Measurements from ENCODE around the gene BRSK1. TPM values are rescaled to one million over a fixed set of nuclear protein-coding genes. Genes with fewer than 3 reads are reported as not detected.

BRSK1 gene
- total and polyA plus RNA-seq, 2 of the 8 experiments (the other 6 are each of a cell fraction or from before 2014, with no cell fraction given) = 27.6 to 32.7 TPM

DNA sequence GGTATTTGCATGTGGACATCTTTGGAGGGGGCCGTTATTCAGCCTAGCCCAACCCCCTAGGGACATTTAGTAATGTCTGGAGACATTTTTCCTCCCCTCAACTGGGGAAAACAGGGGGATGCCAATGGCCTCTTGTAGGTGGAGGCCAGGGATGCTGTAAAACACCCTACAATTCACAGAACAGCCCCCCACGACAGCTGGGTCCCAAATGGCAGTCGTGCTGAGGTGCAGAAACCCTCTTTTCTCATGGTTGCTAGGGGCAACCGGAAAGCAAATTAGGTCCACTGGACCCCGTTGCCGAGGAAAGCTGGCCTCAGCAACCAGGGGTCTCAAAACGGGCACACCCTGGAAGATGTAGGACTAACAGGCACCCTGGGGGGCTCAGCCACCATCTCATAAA is 26.7 kb downstream of the BRSK1 start:
- Histone ChIP-seq H3K4ac (replicated peaks; ENCODE audit: insufficient read length, low read depth, low read length) (no peak overlapping the region), H3K9ac (replicated peaks in 1 of 4; ENCODE audit: extremely low read depth in 1 of 4, low read depth in 3 of 4, low read length in 3 of 4) (no peak overlapping the region), H3K27ac (ENCODE audit: low read depth, low read length) (no peak overlapping the region), H3K18ac (ENCODE audit: extremely low read depth, low read length) (no peak overlapping the region), H2AFZ (ENCODE audit: low read length) (no peak overlapping the region), H2BK15ac (ENCODE audit: low read length) (no peak overlapping the region), H3K27me3 (replicated peaks in 1 of 4; ENCODE audit: control insufficient read depth in 3 of 4, extremely low read depth in 1 of 4, insufficient read depth in 3 of 4, low read length in 3 of 4) (no peaks in the 10 kb centered on the region), H4K8ac (ENCODE audit: extremely low read depth, insufficient read depth, low read length) (no peak overlapping the region), H2AK5ac (ENCODE audit: low read depth, low read length) (no peak overlapping the region), H3K4me3 (ENCODE audit: extremely low read depth in 1 of 4, insufficient read depth in 2 of 4, low read depth in 3 of 4, low read length in 4 of 4) (no peak overlapping the region), H2BK5ac (ENCODE audit: low read depth, low read length) (no peak overlapping the region), H4K91ac (replicated peaks; ENCODE audit: insufficient read length, low read length) (no peak overlapping the region), H2BK120ac (replicated peaks; ENCODE audit: low read depth, low read length) (no peak overlapping the region), H4K5ac (ENCODE audit: insufficient read length, low read depth, low read length) (no peak overlapping the region), H4K20me1 (replicated peaks in 1 of 2; ENCODE audit: control insufficient read depth in 1 of 2, insufficient read depth in 2 of 2, low read length in 2 of 2) (peaks cover 0 to 3% of the 10 kb centered on the region in 2 experiments), H2BK12ac (ENCODE audit: low read depth, low read length) (no peak overlapping the region), H3K36me3 (ENCODE audit: control insufficient read depth in 2 of 4, insufficient read depth in 4 of 4, low read length in 3 of 4) (peaks cover 14 to 34% (median 30%) of the 10 kb centered on the region in 4 experiments), H3K79me2 (ENCODE audit: control insufficient read depth in 1 of 2, insufficient read depth in 2 of 2, low read length in 2 of 2) (no peaks in the 10 kb centered on the region), H3K79me1 (ENCODE audit: low read depth, low read length) (no peaks in the 10 kb centered on the region), H3K56ac (replicated peaks; ENCODE audit: insufficient read length, low read depth, low read length) (no peak overlapping the region), H3K9me3 (ENCODE audit: insufficient read depth in 2 of 2, low read depth in 1 of 2, low read length in 1 of 2) (no peaks in the 10 kb centered on the region), H3K4me2 (ENCODE audit: insufficient read depth in 1 of 2, low read depth in 2 of 2, low read length in 2 of 2) (no peak overlapping the region), H3K4me1 (replicated peaks in 1 of 4; ENCODE audit: control insufficient read depth in 3 of 4, insufficient read depth in 4 of 4, low read length in 3 of 4) (no peaks in the 10 kb centered on the region), H3K14ac (ENCODE audit: insufficient read length) (no peak overlapping the region), H2BK20ac (ENCODE audit: low read length) (no peak overlapping the region), H3K23me2 (ENCODE audit: low read depth, low read length) (no peaks in the 10 kb centered on the region), H3K23ac (ENCODE audit: insufficient read length) (no peak overlapping the region)
- FAIRE-seq (no peak), DNase-seq (ENCODE audit: low read depth in 1 of 2, low spot score in 2 of 2) (no peak)
- ChIA-PET CTCF (ENCODE audit: partially characterized antibody) (interaction anchor here (0.6 to 5.1 kb wide), 3 partner anchors 9 to 178 kb away, joined by 3 to 33 read pairs (median 11); no protein-coding TSS in a partner anchor), POLR2A (ENCODE audit: partially characterized antibody) (interaction anchor here (1.0 to 4.4 kb wide), 4 partner anchors 9 to 157 kb away, joined by 3 to 32 read pairs (median 3); no protein-coding TSS in a partner anchor)
- WGBS, 2 experiments (ENCODE audit: extremely low coverage in 1 of 2, insufficient coverage in 1 of 2, insufficient read length in 1 of 2, insufficient replicate concordance in 2 of 2, low coverage in 1 of 2, low lambda C conversion rate in 2 of 2, missing lambda C conversion rate in 1 of 2) = 92% methylated on average over 7 of the region's 7 CpGs; no CpG with 5 or more reads in 1 of the 2 experiments
- TF ChIP-seq, protein P1, sequence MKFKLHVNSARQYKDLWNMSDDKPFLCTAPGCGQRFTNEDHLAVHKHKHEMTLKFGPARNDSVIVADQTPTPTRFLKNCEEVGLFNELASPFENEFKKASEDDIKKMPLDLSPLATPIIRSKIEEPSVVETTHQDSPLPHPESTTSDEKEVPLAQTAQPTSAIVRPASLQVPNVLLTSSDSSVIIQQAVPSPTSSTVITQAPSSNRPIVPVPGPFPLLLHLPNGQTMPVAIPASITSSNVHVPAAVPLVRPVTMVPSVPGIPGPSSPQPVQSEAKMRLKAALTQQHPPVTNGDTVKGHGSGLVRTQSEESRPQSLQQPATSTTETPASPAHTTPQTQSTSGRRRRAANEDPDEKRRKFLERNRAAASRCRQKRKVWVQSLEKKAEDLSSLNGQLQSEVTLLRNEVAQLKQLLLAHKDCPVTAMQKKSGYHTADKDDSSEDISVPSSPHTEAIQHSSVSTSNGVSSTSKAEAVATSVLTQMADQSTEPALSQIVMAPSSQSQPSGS (IDR thresholded peaks at IDR 0.05; ENCODE audit: low read length) = no peak
- TF ChIP-seq RBBP5 (IDR thresholded peaks at IDR 0.05; ENCODE audit: borderline replicate concordance, low read depth, low read length) (no peak), MAFK (IDR thresholded peaks at IDR 0.05; ENCODE audit: low read depth, low read length) (no peak), GABPA (IDR thresholded peaks at IDR 0.05; ENCODE audit: borderline replicate concordance, insufficient read depth, low read length) (no peak), CHD1 (IDR thresholded peaks at IDR 0.05; ENCODE audit: low read depth, low read length) (no peak), CHD2 (IDR thresholded peaks at IDR 0.05; ENCODE audit: low read length) (no peak), CBX8 (IDR thresholded peaks at IDR 0.05; ENCODE audit: borderline replicate concordance, low read depth, low read length) (no peak), KDM1A (IDR thresholded peaks at IDR 0.05; ENCODE audit: borderline replicate concordance, low read length) (no peak), POU5F1 (IDR thresholded peaks at IDR 0.05; ENCODE audit: low read depth, low read length) (no peak), KDM4A (IDR thresholded peaks at IDR 0.05; ENCODE audit: low read depth, low read length, severe bottlenecking) (no peak), BRCA1 (IDR thresholded peaks at IDR 0.05; ENCODE audit: low read depth, low read length) (no peak), CBX5 (IDR thresholded peaks at IDR 0.05; ENCODE audit: low read depth, low read length) (no peak), CTBP2 (IDR thresholded peaks at IDR 0.05; ENCODE audit: borderline replicate concordance, insufficient read depth, insufficient read length, low read length) (no peak)
